Neural progenitor cell (in vitro differentiated cells): ENCODE results near the gene MROH2A. TPM values are rescaled to one million over a fixed set of nuclear protein-coding genes. Genes with fewer than 3 reads are reported as not detected.
"Not testable (repeated sequence)": the region's sequence is repeated elsewhere in the genome, so short reads cannot be mapped to it uniquely, and the experiment has no call there.

Experiments used
- DNase-seq: peaks from one replicate; pipeline ENCODE4 v3.0.0-alpha.2; 2016; ENCODE audit warnings: low spot score
- H2AFZ ChIP-seq: fragments of 200-600 bp; sonication (generic); replicated peaks from 2 replicates; pipeline ENCODE4 v1.6.1; 2016; ENCODE audit warnings: antibody characterized with exemption
- H3F3A ChIP-seq: fragments of 200-600 bp; sonication (generic); 2 replicates; pipeline ENCODE4 v1.6.1; 2016; ENCODE audit warnings: antibody characterized with exemption, low read depth
- H3K27ac ChIP-seq: fragments of 200-600 bp; sonication (generic); 2 replicates; pipeline ENCODE4 v1.5.1; 2016; ENCODE audit warnings: mild to moderate bottlenecking
- H3K27me3 ChIP-seq: fragments of 200-600 bp; sonication (generic); 2 replicates; pipeline ENCODE4 v1.6.1; 2016; ENCODE audit warnings: mild to moderate bottlenecking, moderate library complexity
- H3K36me3 ChIP-seq: fragments of 200-600 bp; sonication (generic); 2 replicates; pipeline ENCODE4 v1.5.1; 2016
- H3K4me1 ChIP-seq: fragments of 200-600 bp; sonication (generic); 2 replicates; pipeline ENCODE4 v1.6.1; 2016; ENCODE audit warnings: mixed run types
- H3K4me2 ChIP-seq: fragments of 200-600 bp; sonication (generic); 2 replicates; pipeline ENCODE4 v1.6.1; 2016
- H3K4me3 ChIP-seq: fragments of 200-600 bp; sonication (generic); 2 replicates; pipeline ENCODE4 v1.5.1; 2016
- H3K79me2 ChIP-seq: fragments of 200-600 bp; sonication (generic); 2 replicates; pipeline ENCODE4 v1.6.1; 2016; ENCODE audit warnings: low read depth
- H3K9ac ChIP-seq: fragments of 200-600 bp; sonication (generic); 2 replicates; pipeline ENCODE4 v1.6.1; 2016
- H3K9me3 ChIP-seq: fragments of 200-600 bp; sonication (generic); 2 replicates; pipeline ENCODE4 v1.5.1; 2016; ENCODE audit warnings: low read depth
- H4K20me1 ChIP-seq: fragments of 200-600 bp; sonication (generic); 2 replicates; pipeline ENCODE4 v1.6.1; 2016; ENCODE audit warnings: low read depth
- H3K27ac Mint-ChIP-seq: 3 replicates; pipeline ENCODE4 v1.8.0; 2021; ENCODE audit warnings: mixed read lengths
- H3K27me3 Mint-ChIP-seq: 2 replicates; pipeline ENCODE4 v1.8.0; 2022; ENCODE audit warnings: low read depth, mild to moderate bottlenecking, inconsistent platforms, moderate library complexity, mixed read lengths; ENCODE audit not compliant: insufficient read depth
- H3K36me3 Mint-ChIP-seq: 3 replicates; pipeline ENCODE4 v1.8.0; 2021; ENCODE audit warnings: mixed read lengths
- H3K4me1 Mint-ChIP-seq: 3 replicates; pipeline ENCODE4 v1.8.0; 2021; ENCODE audit warnings: mixed read lengths
- H3K4me3 Mint-ChIP-seq: 3 replicates; pipeline ENCODE4 v1.8.0; 2021; ENCODE audit warnings: mild to moderate bottlenecking, moderate library complexity, mixed read lengths
- H3K9me3 Mint-ChIP-seq: 3 replicates; pipeline ENCODE4 v1.8.0; 2020; ENCODE audit warnings: mixed read lengths
- CTCF ChIP-seq: fragments of 200-600 bp; sonication (generic); IDR thresholded peaks from 2 replicates; pipeline ENCODE4 v1.5.1; 2017; ENCODE audit warnings: antibody characterized with exemption, mild to moderate bottlenecking
- EZH2 ChIP-seq: fragments of 200-600 bp; sonication (generic); IDR thresholded peaks from 2 replicates; pipeline ENCODE4 v1.6.1; 2017; ENCODE audit warnings: antibody characterized with exemption, mild to moderate bottlenecking, moderate library complexity
- EZH2phosphoT487 ChIP-seq: fragments of 200-600 bp; sonication (generic); IDR thresholded peaks from 2 replicates; pipeline ENCODE4 v1.6.1; 2017; ENCODE audit warnings: antibody characterized with exemption
- total RNA-seq: library from RNA; depleted of rRNA; stranded (reverse); fragments of >200 nt; gene quantifications from 2 replicates; pipeline ENCODE4 v1.2.3, GENCODE V29; 2015; ENCODE audit warnings: low replicate concordance

The MROH2A gene
- total RNA-seq, 1 donor from 2014 or later = not detected

GRCh38 chr2:233743464-233744259, 34.5 kb upstream of the MROH2A start:
- H3K36me3 ChIP-seq = no peaks in the 10 kb centered on the region
- Mint-ChIP-seq H3K36me3 (no peaks in the 10 kb centered on the region), H3K9me3 (peaks cover 9% of the 10 kb centered on the region), H3K4me1 (peaks cover 5% of the 10 kb centered on the region), H3K27ac (no peak overlapping the region), H3K4me3 (no peak overlapping the region), H3K27me3 (peaks cover 6% of the 10 kb centered on the region)
- no peaks in the 10 kb centered on the region for H4K20me1 ChIP-seq
- H2AFZ ChIP-seq = no peak overlapping the region
- no peak for TF ChIP-seq CTCF
- no peak for TF ChIP-seq EZH2phosphoT487
- TF ChIP-seq EZH2 = no peak
- H3K4me1 ChIP-seq = no peaks in the 10 kb centered on the region
- no peak for DNase-seq
- no peaks in the 10 kb centered on the region for H3K27me3 ChIP-seq
- H3K4me3 ChIP-seq = no peak overlapping the region
- H3K27ac ChIP-seq = no peak overlapping the region
- H3K9me3 ChIP-seq = no peaks in the 10 kb centered on the region
- H3F3A ChIP-seq = no peaks in the 10 kb centered on the region
- no peaks in the 10 kb centered on the region for H3K79me2 ChIP-seq
- H3K4me2 ChIP-seq = no peak overlapping the region
- H3K9ac ChIP-seq = no peak overlapping the region

DNA sequence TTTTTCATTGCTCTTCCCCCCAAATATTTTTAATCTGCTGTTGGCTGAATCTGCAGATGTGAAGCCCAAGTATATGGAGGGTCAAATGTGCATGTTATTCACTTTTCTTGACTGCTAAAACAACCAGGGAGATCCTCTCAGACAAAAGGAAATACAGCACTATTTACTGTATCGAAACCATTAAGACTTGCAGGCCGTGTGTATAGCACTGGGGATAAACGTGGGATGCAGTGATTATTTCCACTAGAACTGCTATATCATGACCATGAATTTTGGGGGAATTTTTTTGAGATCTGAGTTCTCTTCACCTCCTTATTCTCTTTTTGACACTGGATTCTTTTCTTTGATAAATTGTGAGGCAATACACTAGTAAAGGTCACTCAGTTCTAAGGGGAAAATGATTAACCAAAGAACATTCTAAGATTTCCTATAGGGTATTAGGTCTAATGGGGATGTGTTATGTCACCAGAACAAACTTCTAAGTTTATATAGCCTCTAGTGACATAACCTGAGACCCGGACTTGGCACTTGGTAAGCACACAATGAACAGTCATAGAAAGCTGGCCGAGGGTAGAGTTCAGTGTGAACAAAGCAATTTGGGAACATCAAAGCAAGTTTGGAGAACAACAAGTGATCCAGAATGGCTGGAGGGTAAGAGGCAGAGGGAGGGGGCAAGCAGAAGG, 32.9 kb upstream of the MROH2A start:
- DNase-seq = no peak
- TF ChIP-seq CTCF (no peak), EZH2phosphoT487 (no peak), EZH2 (no peak)
- no peaks in the 10 kb centered on the region for H3K36me3 ChIP-seq
- no peaks in the 10 kb centered on the region for H3K36me3 Mint-ChIP-seq
- H3K27me3 ChIP-seq = no peaks in the 10 kb centered on the region
- H3K4me2 ChIP-seq = no peak overlapping the region
- H3K79me2 ChIP-seq = no peaks in the 10 kb centered on the region
- no peaks in the 10 kb centered on the region for H3F3A ChIP-seq
- H3K27me3 Mint-ChIP-seq = peaks cover 6% of the 10 kb centered on the region
- H2AFZ ChIP-seq = no peak overlapping the region
- H3K4me3 Mint-ChIP-seq = no peak overlapping the region
- no peaks in the 10 kb centered on the region for H3K9me3 ChIP-seq
- no peak overlapping the region for H3K9ac ChIP-seq
- H3K4me1 ChIP-seq = no peaks in the 10 kb centered on the region
- H3K4me3 ChIP-seq = no peak overlapping the region
- H3K27ac ChIP-seq = no peak overlapping the region
- H3K4me1 Mint-ChIP-seq = peaks cover 5% of the 10 kb centered on the region
- no peaks in the 10 kb centered on the region for H4K20me1 ChIP-seq
- no peak overlapping the region for H3K27ac Mint-ChIP-seq
- H3K9me3 Mint-ChIP-seq = peaks cover 14% of the 10 kb centered on the region

DNA sequence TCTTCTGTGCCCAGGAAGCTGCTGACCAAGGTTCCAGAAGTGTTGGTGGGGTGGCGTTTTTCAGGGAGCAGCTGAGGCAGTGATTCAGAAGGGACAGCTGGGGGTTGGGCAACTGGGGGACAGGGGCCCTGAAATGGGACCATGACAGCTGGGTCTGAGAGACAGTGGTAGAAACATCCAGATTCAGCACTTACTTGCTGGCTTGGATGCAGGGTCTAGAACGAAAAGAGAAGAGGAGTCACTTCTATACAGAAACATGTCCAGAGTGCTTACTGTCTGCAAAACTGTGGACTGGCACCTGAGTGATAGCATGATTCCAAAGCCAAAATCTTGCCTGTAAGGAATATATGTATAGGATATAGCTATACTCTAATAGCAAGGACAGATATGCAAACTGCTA, 32.3 kb upstream of the MROH2A start:
- not testable (repeated sequence) for H3K27ac ChIP-seq, H4K20me1 ChIP-seq, H3K4me2 ChIP-seq, H3K4me1 ChIP-seq, H3K36me3 Mint-ChIP-seq, H3K4me3 ChIP-seq, H3K36me3 ChIP-seq, H2AFZ ChIP-seq, H3K4me1 Mint-ChIP-seq, H3K9me3 ChIP-seq, H3K27ac Mint-ChIP-seq, H3F3A ChIP-seq, H3K9ac ChIP-seq, H3K4me3 Mint-ChIP-seq, DNase-seq, H3K27me3 ChIP-seq, H3K79me2 ChIP-seq, H3K27me3 Mint-ChIP-seq
- H3K9me3 Mint-ChIP-seq = peaks cover 17% of the 10 kb centered on the region
